ENCODE measurements around the gene NMRK1. TPM values are rescaled to one million over a fixed set of nuclear protein-coding genes. Genes with fewer than 3 reads are reported as not detected.
A peak's percentile ranks its signal among the peaks of the same experiment; 100 is the strongest.

Gene NMRK1
- total RNA-seq: 38.5 TPM
- long read RNA-seq, transcript NMRK1-201 (9 exons, 1,185 nt): major isoform, 24 of 66 reads
- long read RNA-seq, partial matches to known transcripts: 6 of 66 reads
- long read RNA-seq, other reads (novel, unspliced or antisense): 31 of 66 reads

DNA sequence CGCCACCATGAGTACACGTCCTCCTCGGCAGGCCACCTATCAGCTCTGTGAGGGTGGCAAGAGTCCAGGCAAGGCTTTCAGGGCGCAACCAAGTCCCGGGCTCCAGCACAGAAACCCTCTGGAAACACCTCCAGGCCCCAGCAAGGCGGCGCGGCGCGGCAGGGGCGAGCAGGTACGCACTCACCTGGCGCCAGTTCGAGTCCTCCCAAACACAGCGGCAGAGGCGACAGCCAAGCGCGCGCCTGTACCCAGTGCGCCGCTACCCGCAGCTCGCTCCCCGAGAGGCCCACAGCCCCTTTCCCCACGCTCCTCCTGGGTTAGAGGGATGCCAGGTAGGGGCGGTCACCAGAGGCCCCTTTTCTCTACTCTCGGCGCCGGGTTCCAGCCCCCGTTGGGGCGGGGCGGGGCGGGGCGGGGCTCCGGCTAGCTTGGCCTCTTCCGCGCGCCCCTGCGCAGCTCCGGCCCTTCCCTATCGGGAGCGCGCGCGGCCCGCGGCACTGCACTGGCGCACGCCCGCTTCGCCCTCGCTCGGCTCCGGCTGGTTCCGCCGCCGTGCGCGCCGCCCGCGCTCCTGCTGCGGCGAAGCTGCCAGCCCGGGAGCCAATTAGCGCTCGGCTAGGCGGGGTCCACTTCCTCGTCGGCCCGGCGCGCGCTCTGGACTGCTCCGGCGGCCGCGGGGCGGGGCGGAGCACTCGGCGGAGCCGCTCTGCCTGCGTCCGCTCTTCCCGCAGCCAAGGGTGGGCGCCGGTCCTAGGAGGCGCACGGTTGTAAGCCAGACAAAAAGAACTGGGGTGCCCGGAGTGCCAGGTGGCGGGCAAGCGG is at the start of gene NMRK1, which contains the start of gene OSTF1:
TSS of gene NMRK1 (minus strand) at position 332 of the 822 bp plus-strand sequence. CDS start 5,040 bp downstream, outside the sequence.
TSS of gene OSTF1 (plus strand) at position 691 of the 822 bp plus-strand sequence. CDS start 179 bp downstream, outside the sequence.
- Histone ChIP-seq H3K9me3 (no peaks in the 10 kb centered on the region), H3K4me3 (peak within 1 kb of the TSS; percentile 93), H3K4me1 (peaks cover 75% of the 10 kb centered on the region), H3K27ac (peak within 1 kb of the TSS; percentile 99), H3K36me3 (peaks cover 1% of the 10 kb centered on the region), H3K27me3 (ENCODE audit: low read depth) (no peaks in the 10 kb centered on the region)
- TF ChIP-seq, protein P1, sequence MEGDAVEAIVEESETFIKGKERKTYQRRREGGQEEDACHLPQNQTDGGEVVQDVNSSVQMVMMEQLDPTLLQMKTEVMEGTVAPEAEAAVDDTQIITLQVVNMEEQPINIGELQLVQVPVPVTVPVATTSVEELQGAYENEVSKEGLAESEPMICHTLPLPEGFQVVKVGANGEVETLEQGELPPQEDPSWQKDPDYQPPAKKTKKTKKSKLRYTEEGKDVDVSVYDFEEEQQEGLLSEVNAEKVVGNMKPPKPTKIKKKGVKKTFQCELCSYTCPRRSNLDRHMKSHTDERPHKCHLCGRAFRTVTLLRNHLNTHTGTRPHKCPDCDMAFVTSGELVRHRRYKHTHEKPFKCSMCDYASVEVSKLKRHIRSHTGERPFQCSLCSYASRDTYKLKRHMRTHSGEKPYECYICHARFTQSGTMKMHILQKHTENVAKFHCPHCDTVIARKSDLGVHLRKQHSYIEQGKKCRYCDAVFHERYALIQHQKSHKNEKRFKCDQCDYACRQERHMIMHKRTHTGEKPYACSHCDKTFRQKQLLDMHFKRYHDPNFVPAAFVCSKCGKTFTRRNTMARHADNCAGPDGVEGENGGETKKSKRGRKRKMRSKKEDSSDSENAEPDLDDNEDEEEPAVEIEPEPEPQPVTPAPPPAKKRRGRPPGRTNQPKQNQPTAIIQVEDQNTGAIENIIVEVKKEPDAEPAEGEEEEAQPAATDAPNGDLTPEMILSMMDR (IDR thresholded peaks at IDR 0.05): no peak
- intact Hi-C loops (cut with DNase I): no loop called here
- DNase-seq (peak; percentile 98), ATAC-seq (peak; percentile 95 to 97)

DNA sequence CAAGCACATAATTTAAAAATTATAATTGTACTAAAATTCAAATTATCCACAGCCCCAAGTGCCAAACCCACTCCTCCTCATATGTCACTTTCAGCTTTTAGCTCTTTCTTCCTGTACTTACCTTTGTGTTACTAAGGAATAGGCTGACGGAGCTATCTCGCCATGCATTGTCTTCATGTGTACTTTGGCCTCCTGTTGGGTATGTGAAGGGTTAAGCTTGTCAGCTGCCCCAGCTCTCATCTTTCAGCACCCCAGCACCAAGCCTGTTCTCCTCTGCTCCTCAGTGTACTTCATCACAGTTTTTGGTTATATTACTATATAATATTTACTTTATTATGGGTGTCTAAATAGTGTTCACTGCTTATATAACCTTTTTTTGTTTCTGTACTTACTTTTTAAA is 46.5 kb upstream of the NMRK1 start:
- DNase-seq: no peak
- Histone ChIP-seq H3K4me3 (no peak overlapping the region), H3K27me3 (ENCODE audit: low read depth) (no peaks in the 10 kb centered on the region), H3K27ac (no peak overlapping the region), H3K4me1 (no peaks in the 10 kb centered on the region), H3K36me3 (peaks cover 88% of the 10 kb centered on the region), H3K9me3 (no peaks in the 10 kb centered on the region)
- intact Hi-C loops (cut with DNase I): no loop called here
- TF ChIP-seq, protein P1 (IDR thresholded peaks at IDR 0.05): no peak
- no peak for ATAC-seq

DNA sequence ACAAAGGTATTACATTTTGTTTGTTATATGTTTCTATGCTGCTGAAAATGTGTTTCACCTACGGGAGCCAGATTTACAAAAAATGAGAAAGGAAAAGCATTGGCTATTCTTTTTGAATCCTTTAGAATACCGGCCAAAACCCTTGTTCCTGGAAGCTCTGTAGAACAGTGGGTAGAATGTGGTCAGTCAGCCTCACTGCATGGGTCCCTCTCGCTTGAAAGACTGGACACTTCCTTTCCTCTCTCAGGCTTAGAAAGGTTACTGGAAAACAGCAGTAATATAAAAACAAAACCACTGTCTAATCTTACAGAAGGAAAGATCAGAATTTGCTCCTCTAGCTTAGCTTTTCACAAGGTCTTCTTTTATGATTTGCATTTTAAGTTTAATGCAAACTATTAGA is 45.4 kb upstream of the NMRK1 start:
- Histone ChIP-seq H3K36me3 (peaks cover 91% of the 10 kb centered on the region), H3K4me1 (no peaks in the 10 kb centered on the region), H3K27me3 (ENCODE audit: low read depth) (no peaks in the 10 kb centered on the region), H3K27ac (no peak overlapping the region), H3K9me3 (no peaks in the 10 kb centered on the region), H3K4me3 (no peak overlapping the region)
- intact Hi-C loops (cut with DNase I): no loop called here
- no peak for ATAC-seq
- TF ChIP-seq, protein P1 (IDR thresholded peaks at IDR 0.05): no peak
- DNase-seq: no peak

GRCh38 chr9:75132244-75132643 is 44.3 kb upstream of the NMRK1 start:
- Histone ChIP-seq H3K27ac (no peak overlapping the region), H3K9me3 (no peaks in the 10 kb centered on the region), H3K36me3 (peaks cover 79% of the 10 kb centered on the region), H3K4me3 (no peak overlapping the region), H3K27me3 (ENCODE audit: low read depth) (no peaks in the 10 kb centered on the region), H3K4me1 (no peaks in the 10 kb centered on the region)
- DNase-seq (no peak), ATAC-seq (no peak)
- intact Hi-C loops (cut with DNase I): no loop called here
- TF ChIP-seq, protein P1 (IDR thresholded peaks at IDR 0.05): no peak

GRCh38 chr9:75131700-75132099 is 43.7 kb upstream of the NMRK1 start:
- DNase-seq (no peak), ATAC-seq (no peak)
- H3K9me3 ChIP-seq: no peaks in the 10 kb centered on the region
- peaks cover 74% of the 10 kb centered on the region for H3K36me3 ChIP-seq
- no peaks in the 10 kb centered on the region for H3K4me1 ChIP-seq
- intact Hi-C loops (cut with DNase I): no loop called here
- no peak overlapping the region for H3K4me3 ChIP-seq
- H3K27me3 ChIP-seq (ENCODE audit: low read depth): no peaks in the 10 kb centered on the region
- H3K27ac ChIP-seq: no peak overlapping the region
- TF ChIP-seq, protein P1 (IDR thresholded peaks at IDR 0.05): no peak
